IPS-NIHi7 (cell line): ENCODE measurements around the gene PLEKHA4.
"Not testable (repeated sequence)": the region's sequence is repeated elsewhere in the genome, so short reads cannot be mapped to it uniquely, and the experiment has no call there.

ENCODE experiments used
- DNase-seq: peaks from one replicate; pipeline ENCODE4 v3.0.0; 2012; ENCODE audit warnings: mixed read lengths; ENCODE audit errors: extremely low spot score

The PLEKHA4 gene

GRCh38 chr19:48867123-48867745 is 1.2 kb downstream of the PLEKHA4 start:
- DNase-seq: no peak

GRCh38 chr19:48866692-48867091 is 1.7 kb downstream of the PLEKHA4 start:
- DNase-seq: no peak

GRCh38 chr19:48862827-48863226 is 5.6 kb downstream of the PLEKHA4 start:
- no peak for DNase-seq

- no peak for DNase-seq
These were observed 7.1 kb downstream of the PLEKHA4 start for GRCh38 chr19:48861313-48861712.

GRCh38 chr19:48859711-48860572 is 8.5 kb downstream of the PLEKHA4 start:
- peak; percentile 87 for DNase-seq

GRCh38 chr19:48858984-48859710 is 9.3 kb downstream of the PLEKHA4 start:
- peak; percentile 56 for DNase-seq

- DNase-seq: no peak
These were observed 11.5 kb downstream of the PLEKHA4 start for GRCh38 chr19:48856921-48857320.

- DNase-seq: no peak
These were observed 14.3 kb downstream of the PLEKHA4 start for GRCh38 chr19:48854103-48854502.

- no peak for DNase-seq
These were observed 14.9 kb downstream of the PLEKHA4 start for GRCh38 chr19:48853483-48853882.

GRCh38 chr19:48852292-48852691 is 16.1 kb downstream of the PLEKHA4 start:
- no peak for DNase-seq

GRCh38 chr19:48846659-48847058 is 21.8 kb downstream of the PLEKHA4 start:
- DNase-seq: not testable (repeated sequence)

GRCh38 chr19:48845384-48845783 is 23.0 kb downstream of the PLEKHA4 start:
- DNase-seq: peak; percentile 7

GRCh38 chr19:48844472-48844871 is 23.9 kb downstream of the PLEKHA4 start:
- DNase-seq: peak; percentile 49

- DNase-seq: peak; percentile 66
These were observed 25.6 kb downstream of the PLEKHA4 start for GRCh38 chr19:48842789-48843162.

- no peak for DNase-seq
These were observed 26.8 kb downstream of the PLEKHA4 start for GRCh38 chr19:48841571-48841970.

- DNase-seq: no peak
These were observed 27.4 kb downstream of the PLEKHA4 start for GRCh38 chr19:48841047-48841446.

GRCh38 chr19:48837687-48838086 is 30.7 kb downstream of the PLEKHA4 start:
- no peak for DNase-seq

- peak; percentile 98 for DNase-seq
These were observed 31.3 kb downstream of the PLEKHA4 start for GRCh38 chr19:48837051-48837524.

- peak; percentile 58 for DNase-seq
These were observed 32.1 kb downstream of the PLEKHA4 start, which contains the start of gene HSD17B14 for GRCh38 chr19:48836089-48837017. TSS of gene HSD17B14 (minus strand) at chr19:48836491. CDS start at chr19:48836411, 80 bp downstream.

- peak; percentile 84 for DNase-seq
These were observed 32.7 kb downstream of the PLEKHA4 start for GRCh38 chr19:48835734-48836088.

GRCh38 chr19:48833977-48834376 is 34.4 kb downstream of the PLEKHA4 start:
- no peak for DNase-seq
